GM12892 (cell line): ENCODE data around the gene ADCY6. TPM values are rescaled to one million over a fixed set of nuclear protein-coding genes. Genes with fewer than 3 reads are reported as not detected.

Experiments used
- DNase-seq: peaks from one replicate; pipeline ENCODE4 v3.0.0; 2011; ENCODE audit not compliant: insufficient read length
- FAIRE-seq: peaks from 2 replicates; lab custom pipeline; 2011; peaks lifted over from hg19 to GRCh38; lab: Jason Lieb, UNC
- POLR2A ChIP-seq: IDR thresholded peaks from 2 replicates; pipeline ENCODE4 v1.6.1; 2011; ENCODE audit warnings: low read depth, low read length, control low read depth
- POLR2AphosphoS5 ChIP-seq: IDR thresholded peaks from 2 replicates; pipeline ENCODE4 v1.6.1; 2011; ENCODE audit warnings: low read depth, low read length, control low read depth
- TAF1 ChIP-seq: IDR thresholded peaks from 2 replicates; pipeline ENCODE4 v1.6.1; 2011; ENCODE audit warnings: low read depth, mild to moderate bottlenecking, control low read depth, low read length, borderline replicate concordance
- polyA plus RNA-seq: library from polyadenylated mRNA; unstranded; fragments of >200 nt; gene quantifications from one replicate; pipeline ENCODE4 v1.2.1, GENCODE V29; 2012; ENCODE audit warnings: missing spikeins, inconsistent platforms; ENCODE audit not compliant: missing spikeins

Gene ADCY6
- 0.38 TPM for polyA plus RNA-seq

DNA sequence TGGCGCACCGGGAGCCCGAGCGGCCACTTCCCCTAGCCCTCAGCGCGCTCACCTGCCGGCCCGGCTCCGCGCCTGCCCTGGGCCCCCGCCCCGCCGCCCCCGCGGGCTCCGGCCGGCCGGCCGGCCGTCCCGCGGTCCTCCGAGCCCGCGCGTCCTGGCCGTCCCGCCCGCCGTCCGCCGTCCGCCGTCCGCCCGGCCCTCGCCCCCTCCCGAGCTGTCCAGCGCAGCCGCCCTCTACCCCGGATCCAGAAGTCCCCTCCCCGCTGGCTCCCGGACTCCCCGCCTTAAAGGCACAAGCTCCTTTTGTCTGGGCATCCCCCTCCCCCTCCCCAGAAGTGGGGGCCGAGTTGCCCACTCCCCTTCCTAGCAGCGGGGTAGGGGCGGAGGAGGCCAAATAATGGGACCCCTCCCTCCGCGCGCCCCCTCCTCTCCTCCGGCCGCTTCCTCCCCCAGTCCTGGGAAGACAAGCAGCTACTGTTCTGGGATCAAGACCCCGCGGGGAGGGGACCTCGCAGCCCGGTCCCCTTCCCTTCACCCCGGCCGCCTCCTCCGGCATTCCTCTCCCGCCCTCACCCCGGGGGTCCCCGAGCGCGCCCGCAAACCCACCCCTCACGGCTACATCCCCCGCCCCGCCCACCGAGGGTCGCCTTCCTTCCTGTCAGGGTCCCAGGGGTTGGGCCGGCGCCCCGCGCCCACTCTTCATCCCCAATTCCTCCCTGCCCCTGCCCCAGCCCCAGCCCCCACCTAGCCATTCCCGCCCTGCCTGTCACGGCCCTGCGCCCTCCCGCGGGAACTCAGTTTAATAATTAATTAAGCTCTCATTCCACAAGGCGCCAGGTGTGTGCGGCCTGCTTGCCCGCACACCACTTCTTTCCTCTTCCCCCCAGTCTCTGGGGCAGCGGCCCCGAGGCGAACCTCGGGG lies at the start of gene ADCY6:
Gene ADCY6 (minus strand): TSS at position 236 of the 922 bp plus-strand sequence. CDS start 5,655 bp downstream, outside the sequence.
- TF ChIP-seq TAF1 (no peak), POLR2AphosphoS5 (no peak), POLR2A (no peak)
- DNase-seq (no peak), FAIRE-seq (no peak)

DNA sequence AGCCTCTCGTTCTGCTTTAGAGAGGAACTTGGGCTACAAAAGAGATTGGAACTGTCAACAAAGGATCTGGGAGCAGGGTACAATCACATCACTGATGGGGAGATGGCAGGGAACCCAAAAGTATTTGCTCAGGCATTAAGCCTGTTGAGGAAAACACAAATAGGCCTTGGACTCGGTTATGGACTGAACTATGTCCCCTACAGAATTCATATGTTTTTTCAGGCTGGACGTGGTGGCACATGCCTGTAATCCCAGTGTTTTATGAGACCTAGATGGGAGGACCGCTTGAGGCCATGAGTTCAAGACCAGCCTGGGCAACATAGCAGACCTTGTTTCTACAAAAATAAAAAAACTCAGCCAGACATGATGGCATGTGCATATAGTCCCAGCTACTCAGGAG lies 49.2 kb upstream of the ADCY6 start:
- DNase-seq, result no peak

DNA sequence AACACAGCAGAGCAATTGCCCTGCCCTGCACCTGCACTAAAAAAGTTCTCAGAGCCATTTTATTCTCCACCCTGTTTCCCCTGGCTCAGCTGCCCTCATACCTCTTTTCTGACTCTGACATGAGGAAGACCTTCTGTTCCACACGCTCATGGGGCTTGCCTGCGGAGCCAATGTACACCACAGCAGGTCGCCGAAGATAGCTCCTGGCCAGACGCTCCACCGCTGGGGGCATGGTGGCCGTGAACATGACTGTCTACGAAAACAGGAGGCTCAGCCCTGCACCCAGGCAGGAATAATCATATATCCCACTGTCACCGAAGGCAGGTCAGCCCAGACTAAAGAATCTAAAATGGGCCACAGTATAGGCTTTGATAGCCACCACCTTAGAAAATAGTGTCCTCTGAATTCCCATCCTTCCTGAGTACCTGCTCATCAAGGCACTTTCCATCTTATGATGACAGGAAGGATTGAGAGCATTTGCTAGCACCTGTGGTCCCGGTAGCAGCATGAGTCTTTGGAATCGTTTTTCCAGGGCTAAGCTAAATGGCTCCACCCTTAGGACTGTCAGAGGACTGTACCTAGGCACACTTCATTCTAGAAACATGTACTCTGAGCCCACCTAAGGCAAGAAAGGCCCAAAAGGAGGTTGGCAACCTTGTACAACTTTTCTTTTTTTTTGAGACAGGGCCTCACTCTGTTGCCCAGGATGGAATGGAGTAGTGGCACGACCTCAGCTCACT lies 43.6 kb upstream of the ADCY6 start:
- FAIRE-seq (no peak), DNase-seq (no peak)
- no peak for TF ChIP-seq POLR2AphosphoS5
- no peak for TF ChIP-seq TAF1
- no peak for TF ChIP-seq POLR2A

More for the DNA sequence above, 49.2 kb upstream of the ADCY6 start:
- no peak for FAIRE-seq
- TF ChIP-seq TAF1 (no peak), POLR2A (no peak), POLR2AphosphoS5 (no peak)

DNA sequence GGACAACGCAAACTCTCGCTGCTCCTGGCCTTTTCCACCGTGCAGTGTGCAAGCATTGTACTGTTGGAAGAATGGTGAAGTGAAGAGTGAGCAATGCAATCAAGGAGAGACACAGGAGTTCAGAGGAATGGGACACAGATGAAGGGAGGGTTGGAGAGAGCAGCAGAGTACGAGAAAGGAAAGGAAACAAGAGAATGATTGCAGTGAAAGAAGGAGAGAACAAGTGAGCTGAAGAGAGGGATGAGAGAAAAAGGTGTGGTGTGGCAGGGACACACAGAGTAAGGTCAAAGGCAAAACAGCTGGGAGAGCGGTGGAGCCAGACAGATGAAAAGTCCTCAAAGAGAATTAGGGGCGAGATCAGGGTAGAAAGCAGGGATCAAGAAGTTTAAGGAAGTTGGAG lies 42.4 kb upstream of the ADCY6 start:
- DNase-seq (no peak), FAIRE-seq (no peak)
- TF ChIP-seq POLR2A, result no peak
- no peak for TF ChIP-seq POLR2AphosphoS5
- TF ChIP-seq TAF1, result no peak

DNA sequence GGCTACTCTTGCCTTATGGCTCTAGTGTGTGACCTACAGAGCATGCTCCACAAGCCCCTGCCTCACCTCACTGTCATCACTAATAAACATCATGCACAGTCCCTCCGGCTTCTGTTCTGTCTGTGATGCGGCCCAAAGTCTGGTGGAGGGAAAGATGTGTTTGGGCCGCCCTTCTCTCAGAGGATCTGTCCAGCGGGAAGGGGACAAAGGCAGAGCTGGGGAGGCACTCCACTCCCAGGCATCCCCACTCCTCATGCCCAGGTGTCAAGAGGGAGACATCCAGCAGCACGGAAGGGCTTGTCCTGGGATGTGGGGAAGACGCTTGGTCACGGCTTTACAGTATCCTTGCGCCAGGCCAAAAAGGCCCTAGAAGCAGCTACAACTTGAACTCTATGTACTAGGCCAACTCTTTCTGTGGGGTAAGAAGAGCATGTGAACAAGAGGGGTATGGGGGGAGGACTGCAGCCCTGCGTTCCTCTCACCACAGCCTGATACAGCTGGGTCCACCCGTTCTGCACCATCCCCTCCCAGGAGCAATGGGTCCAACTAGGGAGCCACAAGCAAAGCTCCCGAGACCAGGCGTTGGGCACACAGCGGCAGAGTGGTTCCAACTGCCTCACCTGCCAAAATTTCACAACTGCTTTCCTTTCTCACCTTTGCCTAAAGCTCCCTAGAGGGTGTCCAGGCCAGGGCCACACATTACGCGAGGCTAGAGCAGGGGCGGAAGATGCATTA lies 40.1 kb upstream of the ADCY6 start:
- TF ChIP-seq POLR2A (no peak), TAF1 (no peak), POLR2AphosphoS5 (no peak)
- FAIRE-seq, result no peak
- no peak for DNase-seq

DNA sequence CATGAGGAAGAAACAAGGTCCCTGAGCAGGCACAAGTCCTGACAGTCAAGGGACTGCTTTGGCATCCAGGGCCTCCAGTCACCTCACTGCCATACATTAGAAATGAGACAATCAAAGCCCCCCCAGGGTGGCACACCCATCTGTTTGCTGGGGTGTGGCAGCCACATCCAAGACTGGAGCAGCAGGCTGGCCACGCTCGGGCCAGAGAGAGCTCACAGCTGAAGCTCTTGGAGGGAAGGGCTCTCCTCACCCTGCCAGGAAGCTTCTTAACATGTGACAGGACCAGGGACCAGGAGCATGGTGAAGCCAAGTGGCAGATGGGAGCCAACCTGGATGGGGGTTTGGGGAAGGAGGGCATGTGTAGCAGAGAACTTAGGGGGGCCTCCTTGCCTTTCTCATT lies 39.4 kb upstream of the ADCY6 start:
- FAIRE-seq, result no peak
- TF ChIP-seq POLR2A (no peak), POLR2AphosphoS5 (no peak), TAF1 (no peak)
- no peak for DNase-seq

DNA sequence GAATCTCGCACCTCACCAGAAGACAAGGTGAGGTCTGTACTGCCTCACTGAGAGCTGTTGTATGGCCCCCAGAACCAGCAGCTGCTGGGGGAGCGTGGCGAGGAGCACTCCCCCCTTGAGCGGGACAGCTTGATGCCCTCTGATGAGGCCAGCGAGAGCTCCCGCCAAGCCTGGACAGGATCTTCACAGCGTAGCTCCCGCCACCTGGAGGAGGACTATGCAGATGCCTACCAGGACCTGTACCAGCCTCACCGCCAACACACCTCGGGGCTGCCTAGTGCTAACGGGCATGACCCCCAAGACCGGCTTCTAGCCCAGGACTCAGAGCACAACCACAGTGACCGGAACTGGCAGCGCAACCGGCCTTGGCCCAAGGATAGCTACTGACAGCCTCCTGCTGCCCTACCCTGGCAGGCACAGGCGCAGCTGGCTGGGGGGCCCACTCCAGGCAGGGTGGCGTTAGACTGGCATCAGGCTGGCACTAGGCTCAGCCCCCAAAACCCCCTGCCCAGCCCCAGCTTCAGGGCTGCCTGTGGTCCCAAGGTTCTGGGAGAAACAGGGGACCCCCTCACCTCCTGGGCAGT lies 38.7 kb upstream of the ADCY6 start:
- FAIRE-seq (no peak), DNase-seq (no peak)
- TF ChIP-seq POLR2A (no peak), TAF1 (no peak), POLR2AphosphoS5 (no peak)

DNA sequence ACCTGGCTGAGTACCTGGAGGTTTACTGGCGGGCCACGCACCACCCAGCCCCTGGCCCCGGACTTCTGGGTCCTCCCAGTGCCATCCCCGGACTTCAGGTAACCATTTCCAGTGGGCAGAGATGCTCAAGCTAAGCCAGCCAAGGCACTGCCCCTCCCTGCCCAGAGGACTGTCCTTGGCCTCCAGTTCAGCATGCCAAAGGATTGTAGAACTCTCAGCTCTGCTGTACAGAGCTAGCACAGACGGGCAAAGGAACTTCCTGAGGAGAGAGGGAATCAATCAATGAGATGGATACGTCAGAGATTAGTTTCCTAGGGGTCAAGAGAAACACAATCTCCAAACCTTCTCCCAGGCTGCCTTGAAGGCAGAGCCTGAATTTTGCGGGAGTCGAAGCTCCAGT lies 38.1 kb upstream of the ADCY6 start:
- no peak for FAIRE-seq
- no peak for TF ChIP-seq POLR2A
- no peak for DNase-seq

DNA sequence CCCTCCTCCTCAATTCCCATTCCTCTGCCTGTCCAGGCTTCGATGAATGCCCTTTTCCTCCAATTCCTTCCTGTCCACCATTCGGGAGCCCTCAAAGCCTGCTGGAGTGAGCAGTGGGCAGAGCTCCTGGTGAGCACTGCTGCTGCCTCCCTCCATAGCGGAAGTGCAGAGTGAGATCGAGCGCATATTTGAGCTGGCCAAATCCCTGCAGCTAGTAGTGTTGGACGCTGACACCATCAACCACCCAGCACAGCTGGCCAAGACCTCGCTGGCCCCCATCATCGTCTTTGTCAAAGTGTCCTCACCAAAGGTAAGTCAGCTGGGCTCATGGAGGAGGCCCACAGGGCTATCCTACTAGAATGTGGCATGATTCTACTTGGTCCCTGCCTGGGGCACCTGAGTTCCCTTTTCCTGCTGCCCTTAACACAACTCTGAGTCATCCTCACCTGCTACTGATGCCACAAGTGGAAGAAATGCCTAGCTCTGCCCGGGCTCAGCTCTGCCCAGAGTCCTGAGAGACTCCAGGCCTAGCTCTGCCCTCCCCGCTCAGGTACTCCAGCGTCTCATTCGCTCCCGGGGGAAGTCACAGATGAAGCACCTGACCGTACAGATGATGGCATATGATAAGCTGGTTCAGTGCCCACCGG lies 37.4 kb upstream of the ADCY6 start:
- no peak for DNase-seq
- FAIRE-seq, result no peak
- TF ChIP-seq TAF1 (no peak), POLR2A (no peak), POLR2AphosphoS5 (no peak)

DNA sequence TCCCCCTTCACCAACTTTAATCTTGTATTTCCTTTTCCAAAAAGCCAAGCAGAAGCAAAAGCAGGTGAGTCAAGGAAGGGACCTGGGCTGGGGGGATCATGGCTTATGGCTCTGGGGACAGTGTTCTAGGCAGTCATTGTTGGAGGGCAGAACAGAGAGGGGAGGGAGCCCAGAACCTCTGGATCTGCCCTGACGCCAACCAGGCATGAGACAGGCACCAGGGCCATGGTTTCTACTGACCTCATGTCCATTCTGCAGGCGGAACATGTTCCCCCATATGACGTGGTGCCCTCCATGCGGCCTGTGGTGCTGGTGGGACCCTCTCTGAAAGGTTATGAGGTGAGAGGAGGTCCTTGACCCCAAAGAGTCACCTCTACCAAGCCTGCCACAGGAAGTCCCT lies 36.0 kb upstream of the ADCY6 start:
- FAIRE-seq (no peak), DNase-seq (no peak)
- no peak for TF ChIP-seq TAF1
- no peak for TF ChIP-seq POLR2A
- TF ChIP-seq POLR2AphosphoS5, result no peak

DNA sequence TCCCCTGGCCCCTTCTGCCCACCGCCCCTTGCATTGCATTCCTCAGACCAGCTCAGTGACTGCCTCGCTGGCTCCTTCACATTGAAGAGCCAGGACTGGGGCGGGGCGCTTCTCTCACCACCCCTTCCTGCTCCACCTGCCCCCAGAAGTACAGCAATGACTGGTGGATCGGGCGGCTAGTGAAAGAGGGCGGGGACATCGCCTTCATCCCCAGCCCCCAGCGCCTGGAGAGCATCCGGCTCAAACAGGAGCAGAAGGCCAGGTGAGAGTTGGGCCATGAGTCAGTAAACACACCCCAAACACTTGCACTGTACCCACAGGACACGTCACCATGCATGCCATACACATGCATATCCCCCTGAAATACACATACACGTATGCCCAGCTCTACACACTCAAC lies 35.2 kb upstream of the ADCY6 start:
- no peak for TF ChIP-seq TAF1
- TF ChIP-seq POLR2A, result no peak
- TF ChIP-seq POLR2AphosphoS5, result no peak
- DNase-seq, result peak; percentile 38
- no peak for FAIRE-seq
